GDM1 (cell line): ENCODE measurements around the gene AUTS2.
"Not testable (repeated sequence)": the region's sequence is repeated elsewhere in the genome, so short reads cannot be mapped to it uniquely, and the experiment has no call there.

Experiments used
- DNase-seq: peaks from one replicate; lab custom pipeline; 2025; lab: John Stamatoyannopoulos, UW

The AUTS2 gene

DNA sequence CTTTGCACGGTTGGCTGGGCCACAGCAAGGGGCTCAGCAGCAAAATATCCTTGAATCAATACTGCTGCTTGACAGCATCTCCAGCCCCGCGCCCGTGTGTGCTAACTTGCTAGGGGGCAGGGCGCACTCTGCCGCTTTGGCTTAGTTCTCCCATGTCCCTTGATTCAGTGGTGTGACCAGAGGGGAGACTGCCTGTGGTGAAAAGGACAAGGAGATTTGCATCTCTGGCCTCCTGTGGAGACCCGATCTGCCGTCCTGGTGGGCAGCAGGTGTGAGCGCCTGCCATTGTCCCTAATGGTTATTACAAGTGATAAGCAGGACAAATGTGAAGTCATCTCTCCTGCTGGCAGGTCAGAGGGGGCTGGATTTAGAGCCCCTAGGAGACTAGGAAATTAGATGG lies 1033.4 kb downstream of the AUTS2 start:
- DNase-seq, result no peak

DNA sequence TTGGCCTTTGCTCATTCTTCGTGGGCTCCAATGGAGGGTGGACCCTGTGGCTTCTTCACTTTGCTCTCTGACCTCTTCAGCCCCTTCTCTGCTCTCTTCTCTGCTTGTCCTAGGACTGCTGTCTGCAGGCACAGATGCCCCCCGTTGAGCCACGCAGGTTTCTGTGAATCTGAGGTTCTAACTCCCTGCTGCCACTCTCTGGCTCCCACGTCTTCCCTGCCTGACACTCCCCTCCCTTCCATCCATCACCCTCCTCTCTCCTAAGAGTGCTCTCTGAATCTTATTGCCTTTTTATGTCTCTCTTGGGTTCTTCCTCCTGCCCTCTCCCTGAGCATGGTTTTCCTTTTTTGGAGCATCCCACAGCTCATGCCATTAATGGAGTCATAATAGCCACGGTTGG lies 1034.1 kb downstream of the AUTS2 start:
- DNase-seq, result no peak

DNA sequence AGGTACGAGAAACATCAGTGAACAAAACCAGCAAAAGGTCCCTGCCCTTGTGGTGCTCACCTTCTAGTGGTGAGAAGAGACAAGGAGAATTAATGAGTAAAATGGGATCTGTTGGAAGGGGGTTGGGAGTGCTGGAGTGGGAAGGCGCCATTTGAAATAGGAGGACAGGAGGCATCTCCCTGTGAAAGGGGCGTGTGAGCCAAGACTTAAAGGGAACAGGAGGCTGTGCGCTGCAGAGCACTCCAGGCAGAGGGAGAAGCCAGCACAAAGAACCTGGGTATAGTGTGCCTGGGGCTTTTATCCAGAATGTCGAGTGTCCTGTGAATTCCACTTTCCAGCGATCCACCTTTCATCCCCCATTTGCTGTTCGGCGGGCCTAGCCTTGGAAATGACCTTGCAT lies 1035.8 kb downstream of the AUTS2 start:
- DNase-seq, result no peak

DNA sequence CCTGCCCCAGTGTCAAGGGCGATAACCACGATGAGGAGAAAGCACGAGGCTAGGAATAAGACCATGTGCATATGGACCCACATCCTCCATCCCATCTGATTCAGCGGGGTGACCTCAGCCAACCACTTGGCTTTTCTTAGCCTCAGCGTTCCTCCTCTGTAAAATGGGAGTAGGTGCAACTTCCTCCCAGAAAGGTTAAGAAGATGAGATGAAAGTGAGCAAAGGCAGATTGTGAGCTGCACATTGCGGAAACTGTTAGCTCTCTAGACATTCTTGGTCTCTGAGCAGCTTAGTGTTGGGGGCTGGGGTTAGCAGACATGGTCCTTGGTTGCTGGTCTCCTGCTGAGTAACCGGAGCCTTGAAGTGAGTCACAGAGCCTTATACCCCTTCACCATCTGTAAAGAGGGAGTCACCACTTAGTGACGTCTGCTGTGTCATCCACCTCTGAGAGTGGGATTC lies 1036.4 kb downstream of the AUTS2 start:
- DNase-seq, result no peak

DNA sequence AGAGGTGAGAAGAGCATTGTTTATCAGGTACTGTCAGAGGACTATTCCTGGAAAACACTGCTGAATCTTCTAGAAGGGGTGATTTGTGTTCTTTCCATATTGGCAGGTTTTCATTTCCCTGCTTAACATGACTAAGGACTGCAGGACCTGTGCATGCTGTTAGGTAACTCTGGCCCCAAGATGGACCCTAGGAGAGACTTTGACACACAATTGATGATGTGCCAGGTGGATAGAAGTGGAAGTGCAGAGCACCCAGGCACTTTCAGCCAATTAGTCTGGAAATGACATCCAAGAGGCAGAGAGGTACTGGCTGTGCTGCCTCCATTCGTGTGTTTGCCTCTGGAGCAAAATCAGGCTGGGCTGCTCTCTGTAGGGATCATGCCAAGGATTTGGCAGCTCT lies 1037.4 kb downstream of the AUTS2 start:
- no peak for DNase-seq

DNA sequence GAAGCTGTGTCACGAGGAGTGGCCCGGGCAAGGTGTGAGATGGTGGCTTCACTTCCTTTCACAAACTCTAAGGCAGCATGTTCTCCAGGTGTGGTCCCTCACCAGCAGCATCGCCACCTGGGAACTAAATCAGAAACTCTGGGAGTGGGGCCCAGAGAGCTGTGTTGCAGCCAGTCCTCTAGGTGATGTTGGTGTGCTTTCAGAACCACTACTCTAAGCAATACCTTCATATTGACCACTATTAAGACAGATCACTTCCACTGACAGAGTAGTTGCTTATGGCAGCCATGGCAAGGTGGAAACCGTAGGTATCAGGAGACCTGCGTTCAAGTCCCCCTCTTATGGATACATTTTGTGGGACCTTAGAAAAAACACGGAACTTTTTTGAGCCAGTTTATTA lies 1037.9 kb downstream of the AUTS2 start:
- no peak for DNase-seq

DNA sequence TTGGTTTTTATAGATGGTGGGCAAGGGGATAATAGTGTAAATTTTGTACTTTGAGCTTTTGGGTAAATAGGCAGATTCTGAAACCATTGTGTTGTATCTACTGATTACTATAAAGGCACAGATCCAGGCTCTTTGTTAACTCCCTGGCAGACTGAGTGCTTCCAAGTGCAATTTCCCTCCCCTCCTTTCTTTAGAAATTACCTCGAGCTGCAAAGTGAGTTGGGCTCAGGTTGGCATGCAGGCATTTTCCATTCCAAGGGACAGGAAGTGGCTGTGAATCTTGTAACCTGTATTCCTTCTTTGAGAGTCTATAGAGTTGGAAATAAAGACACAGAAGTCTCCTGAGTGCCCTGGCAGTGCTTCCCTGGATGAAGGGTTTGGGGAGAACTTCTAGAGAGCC lies 1039.5 kb downstream of the AUTS2 start:
- DNase-seq, result no peak

DNA sequence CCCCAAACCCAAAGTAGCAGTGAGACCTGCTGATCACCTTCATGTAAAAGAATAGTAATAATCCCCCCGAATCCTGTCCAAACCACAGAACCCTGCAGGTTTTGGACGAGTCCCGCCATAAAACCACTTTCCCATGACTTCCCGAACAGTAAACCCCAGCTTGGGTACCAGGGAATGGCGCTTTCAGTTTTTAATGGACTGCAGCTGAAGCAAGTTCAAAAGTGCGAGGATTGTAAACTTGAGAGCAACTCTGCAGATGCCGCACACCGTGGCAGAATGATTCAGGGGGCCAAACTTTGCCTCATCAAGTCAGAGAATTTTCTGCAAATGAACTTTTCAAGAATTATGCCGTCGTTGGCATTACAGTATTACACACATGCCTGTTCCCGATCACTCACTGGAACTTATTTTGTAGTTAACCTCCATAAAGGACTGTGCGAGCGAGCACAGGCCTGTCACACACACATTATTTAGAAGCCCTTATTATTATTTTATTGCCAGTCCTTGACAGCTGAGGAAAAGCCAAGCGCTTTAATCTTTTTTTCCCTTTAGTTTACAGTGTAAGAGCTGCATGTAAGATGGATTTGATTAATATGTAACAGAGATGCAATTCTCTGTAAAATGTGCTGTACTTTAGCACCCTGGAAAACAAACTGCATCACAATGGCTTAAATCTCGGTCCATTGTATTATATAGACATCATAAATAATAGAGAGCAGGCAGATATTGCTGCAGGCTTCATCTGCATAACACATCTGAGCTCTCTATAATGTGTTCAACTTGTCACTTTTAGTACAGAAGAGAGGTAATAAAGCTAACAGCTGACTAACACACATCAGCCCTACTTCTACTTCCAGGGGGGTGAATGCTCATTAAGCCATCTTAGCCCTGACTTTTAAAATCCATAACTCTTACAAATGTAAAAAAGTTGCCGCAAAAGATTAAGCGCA lies 1040.2 kb downstream of the AUTS2 start:
- DNase-seq, result no peak

DNA sequence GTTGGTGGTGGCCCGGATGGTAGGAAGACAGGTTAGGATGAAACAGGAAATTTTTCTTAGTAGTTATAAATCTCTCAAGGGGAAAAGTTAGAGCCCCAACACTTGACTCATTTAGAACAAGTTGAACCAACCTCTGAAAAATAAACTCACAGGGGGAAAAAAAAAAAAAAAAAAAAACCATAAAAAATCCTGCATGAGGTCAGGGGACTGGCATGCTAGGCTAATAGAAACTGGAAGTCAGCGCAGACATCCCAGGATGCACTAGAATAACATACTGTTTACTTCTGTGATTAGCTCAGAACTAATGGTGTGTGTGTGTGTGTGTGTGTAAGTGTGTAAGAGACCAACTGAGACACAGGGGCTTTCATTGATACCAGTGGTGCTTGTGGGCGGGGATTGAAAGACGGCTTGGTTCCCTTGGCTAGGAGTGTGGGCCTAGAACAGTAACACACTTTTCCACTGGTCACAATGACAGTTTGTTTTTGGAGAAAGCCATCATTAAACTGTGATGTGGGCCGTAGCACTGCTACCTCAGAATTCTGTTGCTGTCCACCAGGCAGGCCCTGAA lies 1042.1 kb downstream of the AUTS2 start:
- DNase-seq, result no peak

DNA sequence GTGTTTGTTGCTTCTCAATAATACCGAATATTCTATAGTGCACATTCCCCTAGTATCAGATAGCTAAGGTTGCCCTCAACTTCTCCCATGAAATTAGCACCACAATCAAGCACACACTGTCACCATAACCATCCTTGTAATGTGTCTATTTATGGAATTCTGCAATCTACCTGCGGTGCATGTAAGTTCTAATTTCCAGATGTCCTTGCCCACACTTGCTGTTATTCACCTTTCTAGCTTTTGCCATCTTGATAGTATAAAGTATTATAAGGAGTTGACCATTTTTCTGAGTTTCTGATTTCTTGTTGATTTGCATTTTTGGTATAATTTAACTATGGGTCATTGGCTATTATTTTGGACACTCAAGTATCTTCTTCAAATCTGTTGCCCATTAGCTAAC lies 1043.6 kb downstream of the AUTS2 start:
- no peak for DNase-seq

DNA sequence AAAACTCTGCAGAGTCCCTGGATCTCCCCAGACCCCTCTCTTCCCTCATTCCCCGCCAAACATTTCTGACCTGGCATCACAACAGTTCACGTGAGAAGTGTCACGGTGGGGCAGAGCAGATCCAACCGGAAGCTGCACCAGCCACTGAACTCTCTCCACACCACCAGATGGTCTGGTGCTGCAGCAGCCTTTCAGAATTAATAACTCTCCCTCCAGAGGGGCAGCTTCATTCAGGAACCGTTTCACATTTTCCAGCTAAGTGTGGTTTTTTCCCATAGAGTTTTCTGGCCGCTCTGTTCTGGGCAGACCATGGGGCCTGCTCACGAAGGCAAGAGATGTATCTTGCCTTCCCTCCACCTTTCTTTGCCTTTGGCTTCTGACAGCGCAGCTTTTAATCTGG lies 1047.0 kb downstream of the AUTS2 start:
- DNase-seq, result no peak

DNA sequence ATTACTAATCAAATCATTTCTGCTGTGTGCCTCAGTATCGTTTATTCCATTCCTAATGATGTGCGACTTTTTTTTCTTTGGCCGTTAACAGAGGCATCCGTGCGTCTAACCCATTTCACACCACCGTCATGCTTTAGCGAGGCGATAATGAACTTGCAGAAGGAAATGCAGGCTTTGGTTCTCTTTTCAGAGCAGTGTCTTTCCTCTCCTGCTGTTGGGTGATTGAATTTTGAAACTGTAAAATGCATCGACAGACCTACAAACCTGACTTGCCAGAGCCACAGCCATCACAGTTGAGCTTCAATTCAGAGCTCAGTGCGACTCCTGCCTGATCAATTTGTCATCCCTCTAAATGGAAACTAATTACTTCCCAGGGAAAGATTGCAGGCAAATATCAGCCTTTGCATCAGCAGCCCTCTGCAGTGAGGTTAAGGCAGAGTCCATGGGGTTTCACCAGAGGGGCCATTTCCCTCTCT lies 1047.6 kb downstream of the AUTS2 start:
- no peak for DNase-seq

DNA sequence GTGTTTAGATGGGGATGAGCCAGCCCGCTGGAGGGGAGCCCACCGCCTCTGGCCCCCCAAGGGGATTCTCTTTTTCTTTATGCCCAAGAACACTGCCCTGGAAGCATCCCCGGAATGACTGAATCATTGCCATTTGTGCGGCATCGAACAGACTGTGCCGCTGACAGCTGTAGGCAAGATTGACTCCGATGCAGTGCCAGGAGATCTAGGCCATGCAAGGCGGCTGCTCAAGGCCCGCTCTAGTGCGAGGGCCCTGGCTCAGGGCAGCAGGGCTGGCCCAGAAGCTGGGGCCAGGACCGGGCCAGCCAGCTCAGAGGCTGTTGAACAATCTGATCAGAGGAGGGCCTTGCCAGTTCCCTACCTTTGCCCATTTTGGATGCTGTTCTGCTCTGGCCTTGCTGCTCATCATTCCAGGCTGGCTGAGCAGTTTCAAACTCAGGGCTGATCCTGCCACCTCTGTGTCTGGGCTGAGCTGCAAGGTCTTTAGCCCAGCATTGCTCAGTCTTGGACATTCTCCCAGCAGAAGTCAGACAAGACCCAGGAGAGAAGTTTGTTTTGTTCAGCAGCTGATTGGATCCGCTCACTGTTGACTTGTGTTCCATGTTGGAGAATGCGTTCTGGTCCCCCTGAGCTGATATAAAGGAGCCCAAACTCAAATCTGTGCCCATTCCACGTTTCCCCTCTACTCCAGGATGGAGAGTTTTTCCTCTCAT lies 1048.4 kb downstream of the AUTS2 start:
- no peak for DNase-seq

DNA sequence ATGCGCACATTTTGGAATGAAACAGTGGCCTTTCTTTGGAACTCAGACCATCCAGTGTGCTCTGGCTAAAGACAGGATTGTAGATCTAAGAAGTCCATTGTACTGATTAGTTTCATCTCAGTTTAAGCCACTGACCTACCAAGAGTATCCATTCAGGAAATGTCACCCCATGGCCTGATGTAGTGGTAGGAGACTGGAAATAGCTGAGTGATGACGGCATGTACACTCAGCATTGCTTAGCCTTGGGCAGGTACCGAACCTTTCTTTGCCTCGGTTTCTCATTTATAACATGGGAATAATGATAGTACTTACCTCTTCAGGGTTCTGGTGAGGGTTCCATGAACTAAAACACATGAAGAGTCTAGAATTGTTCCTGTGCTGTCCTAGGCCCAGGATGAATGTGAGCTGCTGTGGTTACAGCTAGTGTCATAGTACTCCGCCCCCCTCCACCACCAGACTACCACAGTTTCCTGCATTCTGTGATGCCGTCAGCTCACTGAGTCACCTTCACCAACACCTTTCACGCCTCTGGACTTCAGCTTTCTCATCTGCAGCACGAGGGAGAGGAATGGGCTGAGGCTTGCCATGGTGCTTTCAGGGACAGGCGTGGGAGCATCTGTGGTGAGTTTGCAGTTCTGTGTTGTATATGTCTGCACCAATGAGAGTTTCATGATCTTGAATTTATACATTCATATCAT lies 1049.7 kb downstream of the AUTS2 start:
- peak; percentile 7 for DNase-seq

DNA sequence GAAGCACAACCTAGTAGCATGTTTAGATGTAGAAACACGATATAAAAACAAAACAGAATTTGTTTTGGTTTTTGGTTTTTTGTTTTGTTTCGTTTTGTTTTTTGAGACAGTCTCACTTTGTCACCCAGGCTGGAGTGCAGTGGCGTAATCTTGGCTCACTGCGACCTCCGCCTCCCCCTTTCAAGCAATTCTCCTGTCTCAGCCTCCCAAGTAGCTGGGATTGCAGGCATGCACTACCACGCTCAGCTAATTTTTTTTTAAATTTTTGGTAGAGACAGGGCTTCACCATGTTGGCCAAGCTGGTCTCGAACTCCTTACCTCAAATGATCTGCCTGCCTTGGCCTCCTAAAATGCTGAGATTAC lies 1050.2 kb downstream of the AUTS2 start:
- not testable (repeated sequence) for DNase-seq

DNA sequence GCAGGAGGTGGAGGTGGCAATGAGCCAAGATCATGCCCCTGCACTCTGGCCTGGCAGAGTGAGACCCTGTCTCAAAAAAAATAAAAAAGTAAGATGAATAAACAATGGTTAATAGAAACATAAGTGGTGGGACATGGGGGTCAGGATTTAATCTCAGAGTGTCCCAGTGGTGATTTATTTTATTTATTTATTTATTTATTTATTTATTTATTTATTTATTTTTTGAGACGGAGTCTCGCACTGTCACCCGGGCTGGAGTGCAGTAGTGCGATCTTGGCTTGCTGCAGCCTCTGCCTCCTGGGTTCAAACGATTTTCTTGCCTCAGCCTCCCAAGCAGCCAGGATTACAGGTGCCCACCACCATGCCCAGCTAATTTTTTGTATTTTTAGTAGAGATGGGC lies 1051.0 kb downstream of the AUTS2 start:
- no peak for DNase-seq

DNA sequence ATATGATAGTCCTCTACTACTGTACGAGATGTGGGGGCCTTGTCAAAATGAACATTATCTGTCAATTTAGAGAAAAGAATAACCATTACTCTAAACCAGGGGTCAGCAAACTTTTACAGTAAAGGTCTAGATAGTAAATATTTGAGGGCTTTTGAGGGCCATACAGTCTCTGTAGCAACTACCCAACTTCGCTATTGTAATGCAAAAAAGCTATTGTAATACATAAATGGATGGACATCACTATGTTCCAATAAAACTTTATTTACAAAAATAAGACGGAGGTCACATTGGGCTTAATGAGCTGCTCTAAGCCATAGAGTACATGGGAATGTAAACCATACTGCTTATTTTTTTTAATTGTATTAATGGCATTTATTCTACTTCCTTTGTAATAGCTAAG lies 1055.9 kb downstream of the AUTS2 start:
- no peak for DNase-seq

DNA sequence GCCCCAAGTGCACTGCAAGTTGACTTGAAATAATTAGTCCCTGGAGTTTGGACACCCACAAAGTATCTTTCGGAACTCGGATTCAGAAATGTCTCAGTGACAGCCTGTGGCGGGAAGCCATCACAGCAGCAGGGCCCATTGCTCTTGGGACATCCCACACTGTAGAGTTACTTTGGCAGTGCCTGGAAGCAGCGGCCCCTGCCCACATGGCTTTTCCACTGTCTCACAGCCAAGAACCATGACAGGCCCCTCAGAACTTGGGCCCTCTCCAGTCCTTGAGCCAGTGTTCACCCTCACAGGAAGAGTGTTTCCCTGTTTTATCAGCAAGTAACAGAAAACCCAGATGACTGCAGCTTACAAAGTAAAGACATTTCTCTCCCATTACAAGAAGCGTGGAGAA lies 1056.7 kb downstream of the AUTS2 start:
- DNase-seq, result no peak

DNA sequence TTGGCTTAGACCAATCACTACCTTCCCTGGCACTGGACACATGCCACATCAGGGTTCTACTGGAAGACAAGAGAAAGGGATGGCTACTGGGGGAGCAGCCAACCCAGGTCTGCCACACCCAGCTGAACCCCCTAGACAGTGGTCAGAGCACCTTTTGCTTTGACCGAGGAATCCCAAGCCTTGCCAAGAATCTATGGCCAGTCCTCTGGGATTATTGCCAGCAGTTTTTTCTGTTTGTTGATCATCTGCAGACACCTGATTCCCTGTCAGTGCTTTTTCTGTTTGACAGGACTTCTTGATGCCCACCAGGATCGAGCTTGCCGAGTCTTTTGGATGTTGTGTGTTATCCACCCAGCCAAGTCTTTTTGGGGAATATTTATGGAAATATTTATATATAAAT lies 1057.4 kb downstream of the AUTS2 start:
- no peak for DNase-seq

DNA sequence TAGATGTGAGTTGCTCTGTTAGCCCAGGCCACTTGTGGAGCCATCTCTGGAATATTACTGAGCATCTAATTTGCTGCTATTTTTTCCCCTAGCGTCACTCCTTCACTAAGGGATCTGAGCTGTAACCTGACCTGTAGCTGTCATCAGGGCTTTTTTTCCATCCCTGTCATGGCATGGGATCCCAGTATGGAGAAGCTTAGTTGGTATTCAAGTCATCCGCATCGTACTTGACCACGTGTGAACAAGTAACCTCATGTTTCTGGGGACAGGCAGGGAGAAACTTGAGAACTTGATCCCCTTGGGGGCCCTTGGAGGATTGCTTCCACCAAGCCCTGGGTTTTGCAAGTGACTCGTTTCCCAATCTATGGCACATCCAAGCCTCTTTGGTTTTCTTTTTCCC lies 1059.3 kb downstream of the AUTS2 start:
- DNase-seq, result no peak

DNA sequence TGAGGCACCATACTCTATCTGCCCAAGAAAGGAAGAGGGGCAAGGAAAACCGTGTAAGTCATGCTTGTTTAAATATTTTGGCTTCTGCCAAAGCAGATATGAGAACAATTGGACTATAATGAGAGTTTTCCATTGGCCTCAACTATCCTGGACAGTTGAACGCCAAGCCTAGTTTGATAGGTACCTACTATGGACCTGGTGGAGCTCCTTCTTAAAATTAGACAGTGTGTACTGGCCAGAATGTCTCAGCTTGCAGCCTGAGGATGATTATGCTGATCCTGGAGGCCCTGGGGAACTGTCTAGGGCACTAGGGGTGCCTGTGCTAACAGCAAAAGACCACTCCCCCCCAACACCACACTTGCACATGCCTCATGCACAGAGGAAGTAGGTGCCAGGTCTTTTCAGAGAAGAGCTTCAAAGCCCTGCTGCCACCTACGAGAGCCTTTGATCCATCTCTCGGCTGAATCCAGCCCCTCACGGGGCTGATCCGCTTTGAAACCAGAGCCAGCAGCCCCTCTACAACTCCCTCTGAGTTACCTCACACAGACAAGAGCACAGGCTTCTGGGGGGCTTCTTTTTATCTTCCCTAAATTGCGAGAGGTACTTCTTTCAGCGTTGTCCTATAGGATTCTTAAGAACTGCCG lies 1059.8 kb downstream of the AUTS2 start:
- DNase-seq, result no peak

DNA sequence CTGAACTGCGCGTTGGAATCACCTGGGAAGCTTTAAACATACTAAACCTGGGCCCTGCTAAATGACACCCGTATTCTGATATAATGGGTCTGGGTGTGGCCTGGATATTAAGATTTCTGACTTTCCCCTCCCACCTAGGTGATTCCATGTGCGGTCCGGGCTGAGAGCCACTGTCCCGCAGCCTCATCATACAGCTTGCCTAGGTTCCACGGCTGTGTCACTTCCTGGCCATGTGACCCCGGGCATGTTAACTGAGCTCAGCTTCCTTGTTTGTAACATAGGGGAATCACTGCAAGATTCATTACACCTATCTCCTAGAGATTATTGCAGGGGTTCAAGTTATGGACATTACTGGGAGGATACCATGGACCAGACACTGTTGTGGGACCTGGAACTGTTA lies 1061.0 kb downstream of the AUTS2 start:
- DNase-seq, result no peak
